Transverse colon (tissue), 4 donors: ENCODE results near the gene LMOD2. TPM values are rescaled to one million over a fixed set of nuclear protein-coding genes. Genes with fewer than 3 reads are reported as not detected.

Experiments
- DNase-seq: peaks from one replicate; pipeline ENCODE4 v3.0.0-alpha.2; 2019
- H3K27ac ChIP-seq, 4 donors: fragments of 200-600 bp; sonication (generic); 2 replicates each; pipeline ENCODE4 v1.5.1; 2016 to 2018; ENCODE audit warnings: inconsistent platforms in 4 of 4
- H3K27me3 ChIP-seq: fragments of 200-600 bp; sonication (generic); 2 replicates; pipeline ENCODE4 v1.5.1; 2017; ENCODE audit warnings: inconsistent platforms
- H3K36me3 ChIP-seq, 4 donors: fragments of 200-600 bp; sonication (generic); 2 replicates each; pipeline ENCODE4 v1.5.1; 2017 to 2019; ENCODE audit warnings: inconsistent platforms in 4 of 4
- H3K4me1 ChIP-seq, 4 donors: fragments of 200-600 bp; sonication (generic); 2 replicates each; pipeline ENCODE4 v1.5.1; 2017 to 2020; ENCODE audit warnings: inconsistent platforms in 4 of 4
- H3K4me3 ChIP-seq, 4 donors: fragments of 200-600 bp; sonication (generic); 1 replicate in 1 of 4; 2 replicates in 3 of 4; pipeline versions ENCODE4 v1.5.1 to v1.6.1; 2017 to 2019; ENCODE audit warnings: inconsistent platforms in 4 of 4
- H3K9me3 ChIP-seq, 2 donors: fragments of 200-600 bp; sonication (generic); 2 replicates each; pipeline ENCODE4 v1.5.1; 2017 to 2019; ENCODE audit warnings: inconsistent platforms in 2 of 2
- CTCF ChIP-seq, 5 experiments: fragments of 200-600 bp in 3 of 5; fragments of 450-650 bp in 2 of 5; sonication (generic) in 3 of 5; IDR thresholded peaks; 1 replicate in 2 of 5; 2 replicates in 3 of 5; pipeline ENCODE4 v1.5.1; 2016 to 2017; ENCODE audit warnings: antibody characterized with exemption in 5 of 5, inconsistent platforms in 3 of 5, mild to moderate bottlenecking in 2 of 5, moderate library complexity in 1 of 5
- EP300 ChIP-seq: sonication (generic); formaldehyde crosslinking; IDR thresholded peaks from one replicate; pipeline ENCODE4 v1.6.1; 2017; ENCODE audit warnings: antibody characterized with exemption, low read depth
- POLR2A ChIP-seq: fragments of 450-650 bp; IDR thresholded peaks from one replicate; pipeline ENCODE4 v1.6.1; 2016; ENCODE audit warnings: antibody characterized with exemption, mild to moderate bottlenecking, moderate library complexity
- POLR2AphosphoS5 ChIP-seq, 3 donors: sonication (generic); formaldehyde crosslinking; IDR thresholded peaks; one replicate each; pipeline ENCODE4 v1.6.1; 2016; ENCODE audit warnings: antibody characterized with exemption in 3 of 3
- WGBS, 2 donors: methylation state at CpG; one replicate each; pipeline ENCODE4 v1.1.5; 2018; ENCODE audit warnings: low coverage in 1 of 2; 5-methylcytosine and 5-hydroxymethylcytosine counted together
- in situ Hi-C, 4 donors: fragments of 200-750 bp; cut with MboI; loops; one replicate each; pipeline versions ENCODE4 v1.15.0 to v1.15.1; 2017; ENCODE audit warnings: low sequenced_read_pairs in 3 of 4, low pct_ligation_motif_present in 1 of 4, low pct_unique_long_range_greater_than_20kb in 1 of 4
- intact Hi-C: fragments of 100-400 bp; cut with DNase I; formaldehyde crosslinking; loops from one replicate; pipeline ENCODE4 v1.15.1; 2023; ENCODE audit warnings: low total_unique reads
- total RNA-seq, 4 donors: library from RNA; depleted of rRNA; stranded (reverse); fragments of >200 nt; gene quantifications; one replicate each; pipeline ENCODE4 v1.1.0, GENCODE V29; 2016

Gene LMOD2
- total RNA-seq, 4 donors from 2014 or later: 0.41 TPM; not detected in 3

- TF ChIP-seq EP300 (no peak), CTCF (IDR thresholded peaks at IDR 0.05) (no peak), POLR2AphosphoS5 (IDR thresholded peaks at IDR 0.05) (no peak), POLR2A (no peak)
- no peak for DNase-seq
- H3K27ac ChIP-seq: no peak overlapping the region
- no peaks in the 10 kb centered on the region for H3K9me3 ChIP-seq
- no peaks in the 10 kb centered on the region for H3K4me1 ChIP-seq
- H3K27me3 ChIP-seq: no peaks in the 10 kb centered on the region
- no peaks in the 10 kb centered on the region for H3K36me3 ChIP-seq
- no peak overlapping the region for H3K4me3 ChIP-seq
- in situ Hi-C loops: no loop called here
- intact Hi-C loops: no loop called here
Measured at GRCh38 chr7:123612024-123612423, 43.6 kb upstream of the LMOD2 start.

- intact Hi-C loops: no loop called here
Measured at GRCh38 chr7:123615344-123615743, 40.3 kb upstream of the LMOD2 start.

GRCh38 chr7:123616223-123616622 lies 39.4 kb upstream of the LMOD2 start:
- H3K9me3 ChIP-seq: no peaks in the 10 kb centered on the region
- no peaks in the 10 kb centered on the region for H3K4me1 ChIP-seq
- H3K27me3 ChIP-seq: no peaks in the 10 kb centered on the region
- no peak overlapping the region for H3K4me3 ChIP-seq
- intact Hi-C loops (no loop called here), in situ Hi-C loops (no loop called here)
- no peak for DNase-seq
- TF ChIP-seq POLR2AphosphoS5 (IDR thresholded peaks at IDR 0.05): no peak
- H3K36me3 ChIP-seq: no peaks in the 10 kb centered on the region
- no peak overlapping the region for H3K27ac ChIP-seq

More at GRCh38 chr7:123615344-123615743, 40.3 kb upstream of the LMOD2 start:
- WGBS, 2 donors: 43 to 44% methylated on average over 2 of the region's 2 CpGs
- in situ Hi-C loops: no loop called here
- no peak overlapping the region for H3K4me3 ChIP-seq
- no peaks in the 10 kb centered on the region for H3K9me3 ChIP-seq
- H3K36me3 ChIP-seq: no peaks in the 10 kb centered on the region
- no peak for TF ChIP-seq POLR2AphosphoS5 (IDR thresholded peaks at IDR 0.05)
- TF ChIP-seq EP300: no peak
- TF ChIP-seq POLR2A: no peak
- TF ChIP-seq CTCF (IDR thresholded peaks at IDR 0.05): no peak
- no peak overlapping the region for H3K27ac ChIP-seq
- H3K27me3 ChIP-seq: no peaks in the 10 kb centered on the region
- no peaks in the 10 kb centered on the region for H3K4me1 ChIP-seq
- no peak for DNase-seq

- H3K9me3 ChIP-seq: no peaks in the 10 kb centered on the region
- in situ Hi-C loops (no loop called here), intact Hi-C loops (no loop called here)
- 87 to 88% methylated on average over 3 to 4 of the region's 4 CpGs for WGBS, 2 donors
- H3K27ac ChIP-seq: no peak overlapping the region
- H3K36me3 ChIP-seq: no peaks in the 10 kb centered on the region
- no peak for TF ChIP-seq POLR2A
- no peak for TF ChIP-seq CTCF (IDR thresholded peaks at IDR 0.05)
- TF ChIP-seq EP300: no peak
- TF ChIP-seq POLR2AphosphoS5 (IDR thresholded peaks at IDR 0.05): no peak
- H3K4me3 ChIP-seq: no peak overlapping the region
- DNase-seq: no peak
- H3K4me1 ChIP-seq: peaks cover 0 to 4% (median 0%) of the 10 kb centered on the region in 4 donors
- H3K27me3 ChIP-seq: no peaks in the 10 kb centered on the region
Measured at GRCh38 chr7:123621707-123622106, 34.0 kb upstream of the LMOD2 start.

- Histone ChIP-seq H3K27me3 (no peaks in the 10 kb centered on the region), H3K4me3 (no peak overlapping the region), H3K36me3 (no peaks in the 10 kb centered on the region), H3K27ac (peak overlapping the region in 3 of 4 donors; percentile 21 to 41 (median 36)), H3K9me3 (no peaks in the 10 kb centered on the region), H3K4me1 (peaks cover 0 to 4% (median 0%) of the 10 kb centered on the region in 4 donors)
- DNase-seq: peak; percentile 8
- 50 to 52% methylated on average over 2 to 6 of the region's 6 CpGs for WGBS, 2 donors
- no peak for TF ChIP-seq EP300
- no peak for TF ChIP-seq POLR2A
- TF ChIP-seq CTCF (IDR thresholded peaks at IDR 0.05): no peak
- TF ChIP-seq POLR2AphosphoS5 (IDR thresholded peaks at IDR 0.05): no peak
- intact Hi-C loops: no loop called here
- in situ Hi-C loops: no loop called here
Measured at GRCh38 chr7:123622660-123623386, 32.8 kb upstream of the LMOD2 start.
